Stimulated activated naive CD8-positive, alpha-beta T cell treated with anti-CD3 and anti-CD28 coated beads, Interleukin-15, Interleukin-2, amounts not matched to agents 100 ng/mL and 50 ng/mL, for 24 hours (primary cell): ENCODE data around the gene HLA-DQA1.
"Not testable (repeated sequence)": the region's sequence is repeated elsewhere in the genome, so short reads cannot be mapped to it uniquely, and the experiment has no call there.

Experiments used
- H3K27ac Mint-ChIP-seq: one replicate; pipeline ENCODE4 v1.8.0; 2021; ENCODE audit warnings: mild to moderate bottlenecking, mixed read lengths
- H3K27me3 Mint-ChIP-seq: one replicate; pipeline ENCODE4 v1.8.0; 2021; ENCODE audit warnings: mixed read lengths
- H3K36me3 Mint-ChIP-seq: one replicate; pipeline ENCODE4 v1.8.0; 2021; ENCODE audit warnings: low read depth, mixed read lengths
- H3K4me1 Mint-ChIP-seq: one replicate; pipeline ENCODE4 v1.8.0; 2021; ENCODE audit warnings: low read depth, mixed read lengths
- H3K4me3 Mint-ChIP-seq: one replicate; pipeline ENCODE4 v1.8.0; 2021; ENCODE audit warnings: mild to moderate bottlenecking, mixed read lengths
- H3K9me3 Mint-ChIP-seq: one replicate; pipeline ENCODE4 v1.8.0; 2021; ENCODE audit warnings: mixed read lengths

The HLA-DQA1 gene

GRCh38 chr6:32637219-32637880, at the start of gene HLA-DQA1:
Gene HLA-DQA1 (plus strand): TSS chr6:32637406. CDS start chr6:32637459, 53 bp downstream.
- Mint-ChIP-seq H3K27me3 (peaks cover 3% of the 10 kb centered on the region), H3K4me3 (peak within 1 kb of the TSS; percentile 78), H3K9me3 (no peaks in the 10 kb centered on the region), H3K36me3 (peaks cover 4% of the 10 kb centered on the region), H3K4me1 (peaks cover 50% of the 10 kb centered on the region), H3K27ac (peak within 1 kb of the TSS; percentile 79)

DNA sequence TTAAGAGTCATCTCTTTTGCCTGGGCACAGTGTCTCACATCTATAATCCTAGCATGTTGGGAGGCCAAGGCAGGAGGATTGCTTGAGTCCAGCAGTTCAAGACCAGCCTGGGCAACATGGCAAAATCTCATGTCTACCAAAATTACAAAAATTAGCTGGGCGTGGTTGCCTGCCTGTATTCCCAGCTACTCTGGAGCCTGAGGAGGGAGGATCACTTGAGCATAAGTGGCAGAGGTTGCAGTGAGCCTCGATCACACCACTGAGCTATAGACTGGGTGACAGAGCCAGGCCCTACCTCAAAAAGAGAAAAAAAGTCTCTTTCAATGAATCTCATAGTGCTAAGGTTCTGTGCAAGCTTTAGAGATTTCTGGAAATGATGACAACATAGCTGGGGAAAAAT, 49.0 kb upstream of the HLA-DQA1 start:
- H3K27me3 Mint-ChIP-seq, result no peaks in the 10 kb centered on the region
- peak overlapping the region; percentile 76 for H3K4me3 Mint-ChIP-seq
- H3K9me3 Mint-ChIP-seq, result no peaks in the 10 kb centered on the region
- H3K4me1 Mint-ChIP-seq, result peaks cover 20% of the 10 kb centered on the region
- H3K36me3 Mint-ChIP-seq, result peaks cover 12% of the 10 kb centered on the region
- H3K27ac Mint-ChIP-seq, result peak overlapping the region; percentile 9

GRCh38 chr6:32589596-32590449, 47.4 kb upstream of the HLA-DQA1 start, which contains the start of gene HLA-DRB1:
Gene HLA-DRB1 (minus strand): TSS chr6:32589848. CDS start chr6:32589742, 106 bp downstream.
- Mint-ChIP-seq H3K27ac (peak within 1 kb of the TSS; percentile 68), H3K4me1 (peaks cover 17% of the 10 kb centered on the region), H3K36me3 (peaks cover 12% of the 10 kb centered on the region), H3K27me3 (no peaks in the 10 kb centered on the region), H3K9me3 (no peaks in the 10 kb centered on the region), H3K4me3 (peak within 1 kb of the TSS; percentile 75)

DNA sequence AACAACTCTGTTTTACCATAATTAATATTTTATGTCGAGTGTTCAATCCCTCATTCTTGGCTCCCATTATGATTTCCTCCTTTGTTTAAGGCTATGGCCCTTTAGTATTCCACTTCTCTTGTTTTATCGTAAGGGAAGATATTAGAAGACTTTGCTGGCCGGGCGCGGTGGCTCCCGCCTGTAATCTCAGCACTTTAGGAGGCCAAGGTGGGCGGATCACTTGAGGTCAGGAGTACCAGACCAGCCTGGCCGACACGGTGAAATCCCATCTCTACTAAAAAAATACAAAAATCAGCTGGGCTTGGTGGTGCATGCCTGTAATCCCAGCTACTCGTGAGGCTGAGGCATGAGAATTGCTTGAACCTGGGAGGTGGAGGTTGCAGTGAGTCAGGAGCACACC, 46.5 kb upstream of the HLA-DQA1 start:
- not testable (repeated sequence) for H3K27me3 Mint-ChIP-seq, H3K4me3 Mint-ChIP-seq
- H3K4me1 Mint-ChIP-seq, result peaks cover 17% of the 10 kb centered on the region

GRCh38 chr6:32597024-32597423, 40.2 kb upstream of the HLA-DQA1 start:
- Mint-ChIP-seq H3K27ac (peak overlapping the region; percentile 16), H3K27me3 (peaks cover 2% of the 10 kb centered on the region), H3K4me1 (peaks cover 8% of the 10 kb centered on the region), H3K36me3 (no peaks in the 10 kb centered on the region), H3K4me3 (no peak overlapping the region), H3K9me3 (no peaks in the 10 kb centered on the region)

More for the DNA sequence above, 46.5 kb upstream of the HLA-DQA1 start:
- H3K9me3 Mint-ChIP-seq, H3K27ac Mint-ChIP-seq: not testable (repeated sequence)
- H3K36me3 Mint-ChIP-seq, result peaks cover 12% of the 10 kb centered on the region

DNA sequence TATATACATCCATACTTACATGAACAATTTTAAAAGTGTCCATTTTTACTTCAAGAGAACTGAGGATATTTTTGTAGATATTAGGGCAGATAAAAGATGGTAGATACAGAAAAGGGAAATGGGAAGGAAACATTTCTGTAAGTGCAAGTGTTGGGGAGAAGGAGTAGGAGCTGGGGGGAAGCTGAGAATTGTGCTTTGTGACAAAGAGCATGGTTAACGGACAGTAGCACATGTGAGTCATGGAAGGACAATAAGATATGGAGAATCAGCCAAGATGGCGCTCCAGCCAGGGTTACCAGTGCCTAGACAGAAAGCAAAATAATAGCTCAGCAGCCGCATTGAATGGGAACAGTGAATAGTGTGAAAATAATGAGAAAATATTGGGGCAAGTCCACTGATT, 34.8 kb upstream of the HLA-DQA1 start:
- Mint-ChIP-seq H3K27me3 (no peaks in the 10 kb centered on the region), H3K27ac (peak overlapping the region; percentile 38), H3K36me3 (no peaks in the 10 kb centered on the region), H3K4me3 (no peak overlapping the region), H3K4me1 (peaks cover 43% of the 10 kb centered on the region), H3K9me3 (no peaks in the 10 kb centered on the region)

- no peaks in the 10 kb centered on the region for H3K9me3 Mint-ChIP-seq
- H3K4me3 Mint-ChIP-seq, result no peak overlapping the region
- H3K4me1 Mint-ChIP-seq, result peaks cover 50% of the 10 kb centered on the region
- no peaks in the 10 kb centered on the region for H3K36me3 Mint-ChIP-seq
- no peaks in the 10 kb centered on the region for H3K27me3 Mint-ChIP-seq
- no peak overlapping the region for H3K27ac Mint-ChIP-seq
Observed at GRCh38 chr6:32603222-32603621, 34.0 kb upstream of the HLA-DQA1 start.

GRCh38 chr6:32603888-32604287, 33.3 kb upstream of the HLA-DQA1 start:
- H3K4me3 Mint-ChIP-seq, result peak overlapping the region; percentile 1
- no peaks in the 10 kb centered on the region for H3K9me3 Mint-ChIP-seq
- peaks cover 54% of the 10 kb centered on the region for H3K4me1 Mint-ChIP-seq
- H3K27me3 Mint-ChIP-seq, result no peaks in the 10 kb centered on the region
- H3K36me3 Mint-ChIP-seq, result no peaks in the 10 kb centered on the region
- peak overlapping the region; percentile 50 for H3K27ac Mint-ChIP-seq

- Mint-ChIP-seq H3K9me3 (no peaks in the 10 kb centered on the region), H3K4me1 (peaks cover 54% of the 10 kb centered on the region), H3K27ac (peak overlapping the region; percentile 53), H3K4me3 (peak overlapping the region; percentile 1), H3K36me3 (no peaks in the 10 kb centered on the region), H3K27me3 (no peaks in the 10 kb centered on the region)
Observed at GRCh38 chr6:32604434-32604877, 32.8 kb upstream of the HLA-DQA1 start.

DNA sequence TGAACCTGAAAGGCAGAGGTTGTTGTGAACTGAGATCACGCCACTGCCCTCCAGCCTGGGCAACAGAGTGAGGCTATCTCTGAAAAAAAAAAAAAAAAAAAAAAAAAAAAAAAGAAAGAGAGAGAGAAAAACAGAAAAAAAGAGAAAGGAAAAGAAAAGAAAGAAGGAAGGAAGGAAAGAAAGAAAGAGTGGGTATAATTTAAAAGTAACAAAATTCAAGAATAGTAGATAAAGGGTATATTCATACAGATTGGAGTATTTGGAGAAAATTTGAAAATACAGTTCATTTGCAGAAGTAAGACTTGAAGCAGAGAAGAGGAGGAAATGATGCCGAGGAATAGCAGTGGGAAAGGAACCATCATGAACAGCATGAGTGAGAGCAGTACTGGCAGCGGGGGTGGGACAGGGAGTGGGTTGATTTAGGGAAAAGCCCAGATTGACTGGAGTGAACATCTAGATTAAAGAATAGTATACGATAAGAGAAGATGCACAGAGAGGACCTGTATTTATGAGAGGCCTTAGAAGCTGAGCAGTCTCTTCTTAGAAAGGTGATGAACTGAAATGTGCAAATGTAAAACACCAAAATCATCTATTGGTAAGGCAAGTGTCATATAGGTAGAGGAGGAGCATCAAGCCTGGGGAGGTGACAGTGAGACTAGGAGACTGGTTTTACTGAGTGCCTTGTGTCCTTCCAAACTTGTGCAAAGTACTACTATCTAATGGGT, 29.8 kb upstream of the HLA-DQA1 start:
- H3K36me3 Mint-ChIP-seq, result no peaks in the 10 kb centered on the region
- H3K27me3 Mint-ChIP-seq, result no peaks in the 10 kb centered on the region
- no peaks in the 10 kb centered on the region for H3K9me3 Mint-ChIP-seq
- H3K4me3 Mint-ChIP-seq, result no peak overlapping the region
- H3K27ac Mint-ChIP-seq, result peak overlapping the region; percentile 60
- peaks cover 45% of the 10 kb centered on the region for H3K4me1 Mint-ChIP-seq

- no peaks in the 10 kb centered on the region for H3K27me3 Mint-ChIP-seq
- no peaks in the 10 kb centered on the region for H3K9me3 Mint-ChIP-seq
- peak overlapping the region; percentile 9 for H3K27ac Mint-ChIP-seq
- H3K4me1 Mint-ChIP-seq, result peaks cover 40% of the 10 kb centered on the region
- H3K4me3 Mint-ChIP-seq, result no peak overlapping the region
- H3K36me3 Mint-ChIP-seq, result no peaks in the 10 kb centered on the region
Observed at GRCh38 chr6:32607988-32608298, 29.3 kb upstream of the HLA-DQA1 start.

DNA sequence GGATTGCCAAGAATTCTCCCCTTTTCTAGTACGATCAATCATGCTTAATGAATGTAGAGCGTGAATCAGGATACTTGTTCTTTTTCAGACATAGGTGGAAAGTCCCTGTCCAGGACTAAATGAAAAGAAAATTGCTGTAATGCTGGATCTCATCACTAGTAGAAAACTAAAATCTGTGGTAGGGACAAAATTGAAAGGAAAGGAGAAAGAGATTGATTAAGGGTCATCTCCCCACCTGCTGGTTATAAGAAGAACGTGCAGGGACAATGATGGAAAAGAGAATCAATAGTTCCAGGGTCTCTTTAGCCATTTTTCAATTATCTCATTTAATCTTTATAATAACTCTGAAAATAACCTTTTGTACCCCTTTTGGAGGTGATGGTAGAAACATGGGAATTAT, 28.8 kb upstream of the HLA-DQA1 start:
- no peaks in the 10 kb centered on the region for H3K36me3 Mint-ChIP-seq
- H3K27ac Mint-ChIP-seq, result peak overlapping the region; percentile 9
- H3K4me1 Mint-ChIP-seq, result peaks cover 36% of the 10 kb centered on the region
- no peaks in the 10 kb centered on the region for H3K9me3 Mint-ChIP-seq
- H3K4me3 Mint-ChIP-seq, result no peak overlapping the region
- no peaks in the 10 kb centered on the region for H3K27me3 Mint-ChIP-seq

- H3K36me3 Mint-ChIP-seq, result no peaks in the 10 kb centered on the region
- H3K27me3 Mint-ChIP-seq, result no peaks in the 10 kb centered on the region
- no peaks in the 10 kb centered on the region for H3K9me3 Mint-ChIP-seq
- no peak overlapping the region for H3K27ac Mint-ChIP-seq
- H3K4me1 Mint-ChIP-seq, result peaks cover 34% of the 10 kb centered on the region
- H3K4me3 Mint-ChIP-seq, result no peak overlapping the region
Observed at GRCh38 chr6:32609391-32609730, 27.8 kb upstream of the HLA-DQA1 start.

DNA sequence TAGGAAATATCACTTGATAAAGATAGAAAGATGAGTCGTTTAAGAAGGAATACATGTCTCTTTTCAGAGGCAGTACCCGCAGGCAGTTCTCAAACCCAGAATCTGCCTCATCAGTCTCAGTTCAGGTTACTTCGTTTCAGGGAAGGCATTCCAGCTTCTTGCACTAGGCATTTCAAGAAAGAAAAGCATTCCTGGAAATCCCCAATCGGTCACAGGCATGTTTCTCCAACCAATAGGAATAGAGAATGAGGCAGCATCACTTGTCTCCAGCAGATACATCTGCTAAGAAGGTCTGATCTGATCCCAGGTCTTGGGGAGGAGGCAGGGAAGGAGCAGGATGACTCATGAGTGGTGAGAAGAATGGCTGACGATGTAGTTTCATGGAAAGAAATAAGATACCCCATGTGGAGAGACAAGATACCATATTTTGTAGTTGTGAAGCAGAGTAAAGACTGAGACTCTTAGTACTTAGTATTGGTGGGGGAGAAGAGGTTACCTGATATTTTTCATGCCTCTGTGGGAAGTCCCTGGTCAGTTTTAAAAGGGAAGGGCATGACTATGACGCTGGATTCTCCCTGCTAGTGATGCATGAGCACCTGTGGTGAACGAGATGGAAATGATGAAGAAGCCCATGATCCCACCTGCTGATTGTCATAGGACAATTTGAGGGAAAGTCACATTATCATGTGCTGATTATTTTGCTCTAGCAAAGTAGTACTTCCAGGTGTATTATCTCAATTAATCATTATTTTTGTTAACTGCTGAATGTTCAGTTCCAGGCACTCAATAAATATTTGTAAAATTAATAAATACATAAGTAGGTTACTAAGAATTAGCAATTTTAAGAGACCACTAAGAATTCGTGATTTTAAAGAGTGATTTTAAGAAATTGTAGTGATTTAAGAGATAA, 27.2 kb upstream of the HLA-DQA1 start:
- Mint-ChIP-seq H3K4me1 (peaks cover 30% of the 10 kb centered on the region), H3K27me3 (no peaks in the 10 kb centered on the region), H3K4me3 (no peak overlapping the region), H3K27ac (no peak overlapping the region), H3K36me3 (no peaks in the 10 kb centered on the region), H3K9me3 (no peaks in the 10 kb centered on the region)
